Eye (tissue), 1 donor: ENCODE data around the gene SPO11.
A peak's percentile ranks its signal among the peaks of the same experiment; 100 is the strongest.

Experiments
- DNase-seq: peaks from one replicate; pipeline ENCODE4 v3.0.0-alpha.2; 2015

SPO11 gene

GRCh38 chr20:57329608-57330221 is at the start of gene SPO11:
SPO11 (plus strand) TSS chr20:57329803; CDS start chr20:57329868, 65 bp downstream.
- DNase-seq, result no peak

- peak; percentile 5 for DNase-seq
Measured at GRCh38 chr20:57280221-57280620, 49.4 kb upstream of the SPO11 start.

GRCh38 chr20:57281900-57282299 is 47.7 kb upstream of the SPO11 start:
- DNase-seq, result no peak

GRCh38 chr20:57282670-57283361 is 46.8 kb upstream of the SPO11 start:
- peak; percentile 84 for DNase-seq

- DNase-seq, result no peak
Measured at GRCh38 chr20:57283860-57284259, 45.7 kb upstream of the SPO11 start.

GRCh38 chr20:57287007-57287880 is 42.4 kb upstream of the SPO11 start:
- DNase-seq, result peak; percentile 76

GRCh38 chr20:57287901-57288300 is 41.7 kb upstream of the SPO11 start:
- DNase-seq, result no peak

- no peak for DNase-seq
Measured at GRCh38 chr20:57288651-57289277, 40.8 kb upstream of the SPO11 start.

- DNase-seq, result no peak
Measured at GRCh38 chr20:57289391-57290177, 40.0 kb upstream of the SPO11 start.

GRCh38 chr20:57290178-57290484 is 39.5 kb upstream of the SPO11 start:
- no peak for DNase-seq

GRCh38 chr20:57291003-57291402 is 38.6 kb upstream of the SPO11 start:
- DNase-seq, result no peak

GRCh38 chr20:57291694-57292093 is 37.9 kb upstream of the SPO11 start:
- DNase-seq, result no peak

GRCh38 chr20:57292611-57293010 is 37.0 kb upstream of the SPO11 start:
- no peak for DNase-seq

GRCh38 chr20:57293995-57294394 is 35.6 kb upstream of the SPO11 start:
- peak; percentile 64 for DNase-seq

- peak; percentile 52 for DNase-seq
Measured at GRCh38 chr20:57294550-57294949, 35.1 kb upstream of the SPO11 start.

GRCh38 chr20:57298457-57298856 is 31.1 kb upstream of the SPO11 start:
- DNase-seq, result no peak

- DNase-seq, result no peak
Measured at GRCh38 chr20:57301026-57301425, 28.6 kb upstream of the SPO11 start.

- no peak for DNase-seq
Measured at GRCh38 chr20:57306747-57307146, 22.9 kb upstream of the SPO11 start.

- no peak for DNase-seq
Measured at GRCh38 chr20:57308451-57309271, 20.9 kb upstream of the SPO11 start.

GRCh38 chr20:57309544-57310115 is 20.0 kb upstream of the SPO11 start:
- no peak for DNase-seq

- DNase-seq, result no peak
Measured at GRCh38 chr20:57310821-57311514, 18.6 kb upstream of the SPO11 start.
